Thyroid gland (tissue), 4 donors: Measurements from ENCODE around the gene TDRD7.

Source experiments
- CTCF ChIP-seq, 6 experiments: fragments of 200-600 bp in 3 of 6; fragments of 450-650 bp in 3 of 6; sonication (generic) in 3 of 6; IDR thresholded peaks; one replicate each; pipeline ENCODE4 v1.5.1; 2016 to 2019; ENCODE audit warnings: antibody characterized with exemption in 6 of 6, mild to moderate bottlenecking in 2 of 6, inconsistent platforms in 1 of 6, moderate library complexity in 1 of 6
- POLR2A ChIP-seq, 2 donors: fragments of 450-650 bp; IDR thresholded peaks; one replicate each; pipeline ENCODE4 v1.6.1; 2017; ENCODE audit warnings: antibody characterized with exemption in 2 of 2, mild to moderate bottlenecking in 2 of 2, moderate library complexity in 1 of 2

DNA sequence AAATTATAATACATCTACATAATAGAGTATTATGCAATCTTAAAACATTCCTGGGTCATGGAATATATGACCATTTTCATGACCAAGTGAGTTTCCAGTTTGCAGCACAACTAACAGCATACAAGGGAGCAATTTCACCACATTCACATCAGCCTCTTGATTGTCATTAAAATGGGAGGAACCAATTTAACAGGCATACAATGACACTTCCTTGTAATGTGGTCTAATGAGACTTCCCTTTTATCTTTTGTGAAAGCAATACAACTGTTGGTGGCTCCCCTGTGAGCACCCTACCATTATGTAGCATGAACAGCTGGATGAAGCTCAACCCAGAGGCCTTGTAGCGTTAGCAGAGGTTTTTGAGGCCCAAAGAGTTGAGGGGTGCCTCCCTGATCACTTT, 76.0 kb downstream of the TDRD7 start:
- TF ChIP-seq CTCF (IDR thresholded peaks at IDR 0.05) (no peak), POLR2A (IDR thresholded peaks at IDR 0.05) (no peak)
